GM10266 (cell line): Measurements from ENCODE around the gene MX2.

Experiments used
- DNase-seq: peaks from one replicate; pipeline ENCODE4 v3.0.0; 2012; ENCODE audit errors: extremely low spot score
- CTCF ChIP-seq: IDR thresholded peaks from 2 replicates; pipeline ENCODE4 v1.5.1; 2012; ENCODE audit warnings: mild to moderate bottlenecking, low read depth; ENCODE audit not compliant: control insufficient read depth, insufficient read depth; ENCODE audit errors: missing control alignments

Gene MX2

GRCh38 chr21:41428847-41429246 is 67.0 kb downstream of the MX2 start:
- no peak for DNase-seq
- TF ChIP-seq CTCF = no peak

GRCh38 chr21:41429305-41429704 is 67.5 kb downstream of the MX2 start:
- no peak for DNase-seq
- TF ChIP-seq CTCF = no peak

- no peak for TF ChIP-seq CTCF
- DNase-seq = no peak
These were observed 68.2 kb downstream of the MX2 start for GRCh38 chr21:41429925-41430491.

GRCh38 chr21:41431788-41432548 is 70.1 kb downstream of the MX2 start:
- DNase-seq = peak; percentile 73
- TF ChIP-seq CTCF = no peak

- no peak for TF ChIP-seq CTCF
- DNase-seq = no peak
These were observed 71.0 kb downstream of the MX2 start for GRCh38 chr21:41432562-41433460.

- no peak for DNase-seq
- TF ChIP-seq CTCF = no peak
These were observed 71.7 kb downstream of the MX2 start for GRCh38 chr21:41433566-41433965.
